BE2C (cell line): ENCODE data around the gene TCP11L2. TPM values are rescaled to one million over a fixed set of nuclear protein-coding genes. Genes with fewer than 3 reads are reported as not detected.
A peak's percentile ranks its signal among the peaks of the same experiment; 100 is the strongest.

Experiments used
- DNase-seq: peaks from one replicate; pipeline ENCODE4 v3.0.0-alpha.2; 2020
- H3K27me3 ChIP-seq: fragments of 250-450 bp; sonication (Bioruptor Pico); 2 replicates; pipeline ENCODE4 v1.5.1; 2020; ENCODE audit warnings: mild to moderate bottlenecking
- H3K36me3 ChIP-seq: fragments of 250-450 bp; sonication (Bioruptor Pico); 2 replicates; pipeline ENCODE4 v1.5.1; 2020; ENCODE audit warnings: mild to moderate bottlenecking
- H3K4me1 ChIP-seq: fragments of 250-450 bp; sonication (Bioruptor Pico); 2 replicates; pipeline ENCODE4 v1.5.1; 2020
- H3K4me3 ChIP-seq: 2 replicates; pipeline ENCODE4 v1.5.1; 2011; ENCODE audit warnings: low read depth, low read length
- H3K9me3 ChIP-seq: fragments of 250-450 bp; sonication (Bioruptor Pico); 2 replicates; pipeline ENCODE4 v1.5.1; 2020
- polyA plus RNA-seq: library from polyadenylated mRNA; unstranded; fragments of >200 nt; gene quantifications from one replicate; pipeline ENCODE4 v1.2.1, GENCODE V29; 2012; ENCODE audit warnings: low read depth, missing spikeins; ENCODE audit not compliant: insufficient read length, insufficient read depth
- TF ChIP-seq, protein P1 (sequence below): IDR thresholded peaks from 2 replicates; pipeline ENCODE4 v1.5.1; 2012; ENCODE audit warnings: mild to moderate bottlenecking, low read depth, low read length

The TCP11L2 gene
- polyA plus RNA-seq: 1.2 TPM

GRCh38 chr12:106302401-106303201, at the start of gene TCP11L2:
TCP11L2 (plus strand) TSS chr12:106302733; CDS start chr12:106311076, 8,343 bp downstream.
- Histone ChIP-seq H3K4me1 (peaks cover 7% of the 10 kb centered on the region; the same call in 1 of the 2 replicates), H3K4me3 (peak within 1 kb of the TSS; percentile 84), H3K27me3 (peaks cover 3% of the 10 kb centered on the region; the same call in 1 of the 2 replicates), H3K9me3 (peaks cover 2% of the 10 kb centered on the region; the same call in 1 of the 2 replicates), H3K36me3 (no peaks in the 10 kb centered on the region)
- peak; percentile 81 for DNase-seq
- TF ChIP-seq, protein P1, sequence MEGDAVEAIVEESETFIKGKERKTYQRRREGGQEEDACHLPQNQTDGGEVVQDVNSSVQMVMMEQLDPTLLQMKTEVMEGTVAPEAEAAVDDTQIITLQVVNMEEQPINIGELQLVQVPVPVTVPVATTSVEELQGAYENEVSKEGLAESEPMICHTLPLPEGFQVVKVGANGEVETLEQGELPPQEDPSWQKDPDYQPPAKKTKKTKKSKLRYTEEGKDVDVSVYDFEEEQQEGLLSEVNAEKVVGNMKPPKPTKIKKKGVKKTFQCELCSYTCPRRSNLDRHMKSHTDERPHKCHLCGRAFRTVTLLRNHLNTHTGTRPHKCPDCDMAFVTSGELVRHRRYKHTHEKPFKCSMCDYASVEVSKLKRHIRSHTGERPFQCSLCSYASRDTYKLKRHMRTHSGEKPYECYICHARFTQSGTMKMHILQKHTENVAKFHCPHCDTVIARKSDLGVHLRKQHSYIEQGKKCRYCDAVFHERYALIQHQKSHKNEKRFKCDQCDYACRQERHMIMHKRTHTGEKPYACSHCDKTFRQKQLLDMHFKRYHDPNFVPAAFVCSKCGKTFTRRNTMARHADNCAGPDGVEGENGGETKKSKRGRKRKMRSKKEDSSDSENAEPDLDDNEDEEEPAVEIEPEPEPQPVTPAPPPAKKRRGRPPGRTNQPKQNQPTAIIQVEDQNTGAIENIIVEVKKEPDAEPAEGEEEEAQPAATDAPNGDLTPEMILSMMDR: no peak

DNA sequence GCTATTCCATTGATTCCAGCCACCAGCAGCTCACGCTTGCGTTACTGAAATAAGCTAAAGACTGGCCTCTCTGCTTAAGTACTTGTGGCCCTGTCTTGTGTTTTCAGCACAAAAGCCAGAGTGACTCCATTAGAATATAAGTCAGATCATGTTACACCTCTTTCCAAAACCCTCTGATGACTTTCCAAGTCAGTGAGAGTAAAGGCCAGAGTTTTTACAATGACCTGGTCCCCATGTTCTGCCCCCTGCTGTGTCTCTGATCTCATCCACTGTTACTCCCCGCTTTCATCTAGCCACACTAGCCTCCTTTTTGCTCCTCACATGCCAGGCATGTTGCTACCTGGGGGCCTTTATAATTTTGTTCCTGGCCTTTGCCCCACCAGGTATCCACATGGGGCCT, 47.8 kb upstream of the TCP11L2 start:
- TF ChIP-seq, protein P1: no peak
- no peaks in the 10 kb centered on the region for H3K27me3 ChIP-seq
- H3K4me3 ChIP-seq: no peak overlapping the region

DNA sequence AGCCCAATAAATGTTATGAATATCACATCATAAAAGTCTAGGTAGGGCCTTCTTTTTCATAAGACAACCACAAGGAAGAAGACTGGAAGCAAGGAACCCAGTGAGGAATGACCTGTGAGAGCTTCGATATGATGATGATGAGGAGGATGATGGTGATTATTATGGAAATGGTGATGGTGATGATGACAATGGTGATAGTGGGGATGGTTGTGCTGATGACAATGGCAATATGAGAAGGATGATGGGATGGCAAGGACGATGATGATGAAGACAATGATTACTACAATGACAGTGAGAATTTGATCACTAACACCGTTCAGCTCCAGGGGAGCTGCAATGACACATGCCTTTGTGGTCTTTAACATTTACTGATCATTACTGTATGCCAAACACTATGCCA, 47.0 kb upstream of the TCP11L2 start:
- no peaks in the 10 kb centered on the region for H3K9me3 ChIP-seq
- no peaks in the 10 kb centered on the region for H3K4me1 ChIP-seq
- no peak overlapping the region for H3K4me3 ChIP-seq
- no peaks in the 10 kb centered on the region for H3K36me3 ChIP-seq
- H3K27me3 ChIP-seq: no peaks in the 10 kb centered on the region
- TF ChIP-seq, protein P1: no peak
- no peak for DNase-seq

More for the DNA sequence above, 47.8 kb upstream of the TCP11L2 start:
- H3K4me1 ChIP-seq: no peaks in the 10 kb centered on the region
- H3K36me3 ChIP-seq: no peaks in the 10 kb centered on the region
- no peaks in the 10 kb centered on the region for H3K9me3 ChIP-seq
- DNase-seq: no peak

GRCh38 chr12:106255952-106256351, 46.6 kb upstream of the TCP11L2 start:
- no peak for DNase-seq
- H3K4me1 ChIP-seq: no peaks in the 10 kb centered on the region
- TF ChIP-seq, protein P1: no peak

GRCh38 chr12:106256524-106256923, 46.0 kb upstream of the TCP11L2 start:
- Histone ChIP-seq H3K36me3 (no peaks in the 10 kb centered on the region), H3K4me1 (no peaks in the 10 kb centered on the region), H3K4me3 (no peak overlapping the region), H3K27me3 (no peaks in the 10 kb centered on the region), H3K9me3 (no peaks in the 10 kb centered on the region)
- TF ChIP-seq, protein P1: no peak
- no peak for DNase-seq

More at GRCh38 chr12:106255952-106256351, 46.6 kb upstream of the TCP11L2 start:
- Histone ChIP-seq H3K4me3 (no peak overlapping the region), H3K27me3 (no peaks in the 10 kb centered on the region), H3K36me3 (no peaks in the 10 kb centered on the region), H3K9me3 (no peaks in the 10 kb centered on the region)

DNA sequence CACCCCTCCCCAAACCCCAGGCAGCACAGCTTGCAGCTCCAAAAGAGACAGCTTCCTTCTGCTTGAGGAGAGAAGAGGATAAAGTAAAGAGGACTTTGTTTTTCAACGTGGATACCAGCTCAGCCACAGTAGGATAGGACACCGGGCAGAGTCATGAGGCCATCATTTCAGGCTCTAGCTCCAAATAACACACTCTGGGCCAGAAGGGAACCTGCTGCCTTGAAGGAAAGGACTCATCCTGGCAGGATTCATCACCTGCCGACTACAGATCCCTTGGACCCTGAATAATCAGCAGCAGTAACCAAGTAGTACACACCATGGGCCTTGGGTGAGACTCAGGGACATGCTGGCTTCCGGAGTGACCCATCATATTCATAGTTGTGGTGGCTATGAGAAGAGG, 44.3 kb upstream of the TCP11L2 start:
- no peaks in the 10 kb centered on the region for H3K4me1 ChIP-seq
- H3K27me3 ChIP-seq: no peaks in the 10 kb centered on the region
- DNase-seq: no peak
- H3K9me3 ChIP-seq: no peaks in the 10 kb centered on the region
- TF ChIP-seq, protein P1: no peak
- no peak overlapping the region for H3K4me3 ChIP-seq
- H3K36me3 ChIP-seq: no peaks in the 10 kb centered on the region
